Measurements from ENCODE around the gene TIAM1.

TIAM1 gene

GRCh38 chr21:31343680-31344480 is at the start of gene TIAM1:
Gene TIAM1 (minus strand): TSS chr21:31344261. CDS start chr21:31266972, 77,289 bp downstream.
- no peak for DNase-seq (ENCODE audit: low read depth in 2 of 2)

GRCh38 chr21:31387560-31388186 is 43.6 kb upstream of the TIAM1 start:
- DNase-seq (ENCODE audit: low read depth in 2 of 2): no peak

GRCh38 chr21:31386006-31386405 is 41.9 kb upstream of the TIAM1 start:
- DNase-seq (ENCODE audit: low read depth in 2 of 2): no peak

GRCh38 chr21:31383770-31384169 is 39.7 kb upstream of the TIAM1 start:
- DNase-seq (ENCODE audit: low read depth in 2 of 2): no peak

- no peak for DNase-seq (ENCODE audit: low read depth in 2 of 2)
Measured at GRCh38 chr21:31382060-31382459, 38.0 kb upstream of the TIAM1 start.

- no peak for DNase-seq (ENCODE audit: low read depth in 2 of 2)
Measured at GRCh38 chr21:31376301-31376700, 32.2 kb upstream of the TIAM1 start.

- DNase-seq (ENCODE audit: low read depth in 2 of 2): no peak
Measured at GRCh38 chr21:31374395-31374794, 30.3 kb upstream of the TIAM1 start.

GRCh38 chr21:31372471-31372765 is 28.4 kb upstream of the TIAM1 start:
- DNase-seq (ENCODE audit: low read depth in 2 of 2): no peak

GRCh38 chr21:31371715-31372470 is 27.8 kb upstream of the TIAM1 start:
- no peak for DNase-seq (ENCODE audit: low read depth in 2 of 2)

- DNase-seq (ENCODE audit: low read depth in 2 of 2): no peak
Measured at GRCh38 chr21:31370893-31371544, 27.0 kb upstream of the TIAM1 start.

- no peak for DNase-seq (ENCODE audit: low read depth in 2 of 2)
Measured at GRCh38 chr21:31370281-31370892, 26.3 kb upstream of the TIAM1 start.

- no peak for DNase-seq (ENCODE audit: low read depth in 2 of 2)
Measured at GRCh38 chr21:31368361-31368760, 24.3 kb upstream of the TIAM1 start.

- DNase-seq (ENCODE audit: low read depth in 2 of 2): no peak
Measured at GRCh38 chr21:31367801-31368200, 23.7 kb upstream of the TIAM1 start.

- DNase-seq (ENCODE audit: low read depth in 2 of 2): no peak
Measured at GRCh38 chr21:31366825-31367224, 22.8 kb upstream of the TIAM1 start.

GRCh38 chr21:31364253-31364945 is 20.3 kb upstream of the TIAM1 start:
- DNase-seq (ENCODE audit: low read depth in 2 of 2): no peak

GRCh38 chr21:31363720-31364119 is 19.7 kb upstream of the TIAM1 start:
- no peak for DNase-seq (ENCODE audit: low read depth in 2 of 2)

- DNase-seq (ENCODE audit: low read depth in 2 of 2): no peak
Measured at GRCh38 chr21:31360717-31361116, 16.7 kb upstream of the TIAM1 start.

GRCh38 chr21:31358158-31358557 is 14.1 kb upstream of the TIAM1 start:
- DNase-seq (ENCODE audit: low read depth in 2 of 2): no peak

GRCh38 chr21:31356440-31356839 is 12.4 kb upstream of the TIAM1 start:
- no peak for DNase-seq (ENCODE audit: low read depth in 2 of 2)

- peak; percentile 72 to 81 for DNase-seq (ENCODE audit: low read depth in 2 of 2)
Measured at GRCh38 chr21:31354604-31355443, 10.8 kb upstream of the TIAM1 start.

Measured in stimulated activated CD4-positive, alpha-beta T cell treated with anti-CD3 and anti-CD28 coated beads, Interleukin-15, amount 100 ng/mL, for 48 hours (primary cell).